Activated CD8-positive, alpha-beta memory T cell treated with anti-CD3 and anti-CD28 coated beads for 24 hours (primary cell): ENCODE results near the gene FAU.

Experiments
- DNase-seq: peaks from one replicate; pipeline ENCODE4 v3.0.0-alpha.2; 2020

The FAU gene

GRCh38 chr11:65134952-65135632, 13.2 kb upstream of the FAU start:
- DNase-seq, result peak; percentile 89

- DNase-seq, result peak; percentile 98
These were observed 12.5 kb upstream of the FAU start, which contains the start of gene SYVN1 for GRCh38 chr11:65134240-65134951. TSS of gene SYVN1 (minus strand) at chr11:65134519. CDS start at chr11:65133601, 918 bp downstream.

GRCh38 chr11:65133724-65134123, 11.8 kb upstream of the FAU start:
- peak; percentile 68 for DNase-seq

- DNase-seq, result peak; percentile 76
These were observed 11.2 kb upstream of the FAU start for GRCh38 chr11:65132988-65133700.

- peak; percentile 45 for DNase-seq
These were observed 10.5 kb upstream of the FAU start for GRCh38 chr11:65132238-65132987.

- peak; percentile 50 for DNase-seq
These were observed 9.9 kb upstream of the FAU start for GRCh38 chr11:65131895-65132237.

- peak; percentile 50 for DNase-seq
These were observed 9.5 kb upstream of the FAU start for GRCh38 chr11:65131417-65131776.

GRCh38 chr11:65130631-65131416, 8.9 kb upstream of the FAU start:
- DNase-seq, result no peak

- no peak for DNase-seq
These were observed 7.9 kb upstream of the FAU start for GRCh38 chr11:65129649-65130441.

GRCh38 chr11:65128182-65129145, 6.5 kb upstream of the FAU start:
- no peak for DNase-seq

- no peak for DNase-seq
These were observed 5.7 kb upstream of the FAU start for GRCh38 chr11:65127473-65128181.

- no peak for DNase-seq
These were observed 4.8 kb upstream of the FAU start for GRCh38 chr11:65126624-65127274.

- peak; percentile 38 for DNase-seq
These were observed 3.5 kb upstream of the FAU start for GRCh38 chr11:65125197-65126056.

GRCh38 chr11:65124480-65125196, 2.7 kb upstream of the FAU start:
- DNase-seq, result peak; percentile 38

GRCh38 chr11:65121447-65121864, 478 bp downstream of the FAU start:
- DNase-seq, result peak; percentile 75

- peak; percentile 52 for DNase-seq
These were observed 1.1 kb downstream of the FAU start for GRCh38 chr11:65120831-65121230.

GRCh38 chr11:65119670-65119995, 2.3 kb downstream of the FAU start:
- no peak for DNase-seq
